IPS-20b (cell line): ENCODE results near the gene MMP20.

Experiments used
- H3K27ac ChIP-seq: one replicate; pipeline ENCODE4 v1.5.1; 2013; ENCODE audit warnings: low read length
- H3K27me3 ChIP-seq: 2 replicates; pipeline ENCODE4 v1.6.1; 2013; ENCODE audit warnings: mild to moderate bottlenecking, low read length, inconsistent platforms; ENCODE audit not compliant: insufficient read depth
- H3K36me3 ChIP-seq: 2 replicates; pipeline ENCODE4 v1.6.1; 2013; ENCODE audit warnings: low read depth, mild to moderate bottlenecking, inconsistent platforms, low read length, moderate library complexity; ENCODE audit not compliant: insufficient read depth
- H3K4me1 ChIP-seq: 2 replicates; pipeline ENCODE4 v1.6.1; 2013; ENCODE audit warnings: mild to moderate bottlenecking, control low read depth, inconsistent platforms, low read length, moderate library complexity; ENCODE audit not compliant: insufficient read depth
- H3K4me3 ChIP-seq: 2 replicates; pipeline ENCODE4 v1.5.1; 2013; ENCODE audit warnings: mild to moderate bottlenecking, low read length, inconsistent platforms
- H3K9ac ChIP-seq: 2 replicates; pipeline ENCODE4 v1.6.1; 2013; ENCODE audit warnings: low read depth, mild to moderate bottlenecking, inconsistent platforms, low read length, moderate library complexity
- H3K9me3 ChIP-seq: 2 replicates; pipeline ENCODE4 v1.6.1; 2013; ENCODE audit warnings: mild to moderate bottlenecking, low read depth, low read length, inconsistent platforms; ENCODE audit not compliant: insufficient read depth

The MMP20 gene

DNA sequence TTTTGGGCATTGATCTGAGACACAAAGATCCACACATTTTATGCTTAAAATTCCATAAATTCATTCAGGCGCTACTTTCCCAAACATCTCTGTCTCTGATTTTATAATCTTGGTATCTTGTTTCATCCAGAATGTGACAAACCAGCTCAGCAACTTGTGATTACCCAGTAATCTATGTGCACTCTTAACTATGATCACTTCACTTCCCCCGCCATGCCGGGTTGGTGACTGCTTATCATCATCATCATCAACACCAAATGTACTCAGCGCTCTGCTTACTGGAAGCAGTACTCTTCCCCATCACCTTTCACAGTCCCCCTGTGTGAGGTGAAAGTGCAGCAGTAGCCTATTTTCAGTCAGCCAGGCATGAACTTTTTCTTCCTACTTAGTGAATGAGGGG is 79.4 kb downstream of the MMP20 start:
- H3K4me3 ChIP-seq: no peak overlapping the region
- H3K9me3 ChIP-seq: no peaks in the 10 kb centered on the region
- H3K4me1 ChIP-seq: no peaks in the 10 kb centered on the region
- no peak overlapping the region for H3K9ac ChIP-seq
- no peaks in the 10 kb centered on the region for H3K36me3 ChIP-seq
- H3K27ac ChIP-seq: no peak overlapping the region
- no peaks in the 10 kb centered on the region for H3K27me3 ChIP-seq

GRCh38 chr11:102544594-102544993 is 80.5 kb downstream of the MMP20 start:
- H3K27ac ChIP-seq: no peak overlapping the region
- no peak overlapping the region for H3K4me3 ChIP-seq
- H3K9me3 ChIP-seq: no peaks in the 10 kb centered on the region
- no peaks in the 10 kb centered on the region for H3K4me1 ChIP-seq
- no peaks in the 10 kb centered on the region for H3K27me3 ChIP-seq
- no peak overlapping the region for H3K9ac ChIP-seq
- H3K36me3 ChIP-seq: no peaks in the 10 kb centered on the region

GRCh38 chr11:102539567-102539966 is 85.6 kb downstream of the MMP20 start:
- H3K9me3 ChIP-seq: no peaks in the 10 kb centered on the region

DNA sequence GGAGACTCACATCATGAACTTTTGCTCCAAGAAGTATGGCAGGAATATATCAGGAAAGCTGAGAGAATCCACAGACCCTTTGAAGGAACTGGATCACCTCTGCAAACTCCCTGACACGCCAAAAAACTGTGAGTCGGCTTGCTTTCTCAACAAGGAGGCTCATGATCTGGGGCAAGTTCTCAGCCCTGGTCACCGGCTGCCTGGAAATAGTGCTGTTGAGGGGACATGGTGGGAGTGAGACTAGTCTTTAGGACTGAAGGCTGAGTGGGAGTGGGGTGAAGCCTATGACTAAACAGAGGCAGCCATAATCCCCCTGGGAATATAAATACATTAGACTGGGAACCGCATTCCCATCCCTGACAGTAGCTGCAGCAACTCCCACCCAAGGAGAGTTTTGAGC is 86.2 kb downstream of the MMP20 start:
- H3K4me3 ChIP-seq: no peak overlapping the region
- no peaks in the 10 kb centered on the region for H3K4me1 ChIP-seq
- H3K27ac ChIP-seq: no peak overlapping the region
- H3K27me3 ChIP-seq: no peaks in the 10 kb centered on the region
- H3K36me3 ChIP-seq: no peaks in the 10 kb centered on the region
- no peaks in the 10 kb centered on the region for H3K9me3 ChIP-seq
- no peak overlapping the region for H3K9ac ChIP-seq

More at GRCh38 chr11:102539567-102539966, 85.6 kb downstream of the MMP20 start:
- no peaks in the 10 kb centered on the region for H3K36me3 ChIP-seq
- H3K9ac ChIP-seq: no peak overlapping the region
- no peak overlapping the region for H3K4me3 ChIP-seq
- no peaks in the 10 kb centered on the region for H3K27me3 ChIP-seq
- no peaks in the 10 kb centered on the region for H3K4me1 ChIP-seq
- H3K27ac ChIP-seq: no peak overlapping the region

DNA sequence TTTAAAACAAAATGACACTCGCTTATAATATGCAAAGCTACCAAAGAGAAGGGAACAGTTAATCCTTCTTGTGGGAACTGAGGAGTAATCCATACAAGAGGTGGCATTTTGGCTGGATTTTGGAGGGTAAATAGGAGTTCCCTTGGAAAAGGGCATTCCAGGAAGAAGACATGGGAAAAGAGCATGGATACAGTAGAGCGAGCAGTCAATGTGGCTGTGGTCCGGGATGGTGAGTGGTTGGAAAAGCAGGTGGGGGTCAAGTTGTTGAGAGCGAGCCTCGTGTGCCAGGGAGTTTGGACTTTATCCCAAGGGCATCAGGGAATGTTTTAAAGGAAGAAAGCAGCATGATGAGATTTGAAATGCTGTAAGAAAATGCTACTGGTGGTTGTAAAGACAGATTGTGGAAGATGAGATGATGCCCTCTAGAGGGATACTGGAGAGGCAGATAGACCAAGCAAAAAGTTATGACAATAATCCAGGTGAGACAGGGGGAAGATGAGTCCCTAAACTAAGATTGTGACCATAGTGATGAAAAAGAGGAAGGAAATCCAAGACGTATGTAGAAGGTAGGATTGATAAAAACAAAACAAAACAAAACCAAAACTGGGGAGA is 90.8 kb downstream of the MMP20 start:
- Histone ChIP-seq H3K27me3 (no peaks in the 10 kb centered on the region), H3K9me3 (no peaks in the 10 kb centered on the region), H3K4me1 (no peaks in the 10 kb centered on the region), H3K9ac (no peak overlapping the region), H3K4me3 (no peak overlapping the region), H3K36me3 (no peaks in the 10 kb centered on the region), H3K27ac (no peak overlapping the region)

- Histone ChIP-seq H3K4me1 (no peaks in the 10 kb centered on the region), H3K36me3 (no peaks in the 10 kb centered on the region), H3K27me3 (no peaks in the 10 kb centered on the region), H3K9ac (no peak within 1 kb of the TSS), H3K9me3 (no peaks in the 10 kb centered on the region), H3K4me3 (no peak within 1 kb of the TSS), H3K27ac (no peak within 1 kb of the TSS)
These were observed 94.6 kb downstream of the MMP20 start, which contains the start of gene MMP7 for GRCh38 chr11:102530558-102530957. Gene MMP7 (minus strand): TSS chr11:102530747. CDS start chr11:102530700, 47 bp downstream.

DNA sequence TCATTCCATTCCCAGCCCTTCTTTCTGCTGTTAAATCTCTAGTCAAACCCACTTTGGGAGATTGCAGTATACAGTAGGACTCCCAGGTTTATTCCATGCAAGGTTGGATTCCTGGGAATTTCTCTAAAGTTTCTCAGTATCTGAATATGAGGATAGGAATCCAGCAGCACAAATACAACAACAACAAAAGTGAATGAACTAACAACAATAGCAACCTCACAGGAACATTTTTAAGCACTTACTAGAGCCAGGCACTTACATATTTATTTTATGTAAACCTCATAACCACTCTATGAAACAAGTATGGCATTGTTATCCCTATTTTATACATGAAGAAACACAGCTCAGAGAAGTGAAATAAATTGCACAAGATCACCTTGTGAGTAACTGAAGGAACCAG is 96.5 kb downstream of the MMP20 start:
- H3K4me3 ChIP-seq: no peak overlapping the region
- no peak overlapping the region for H3K27ac ChIP-seq

DNA sequence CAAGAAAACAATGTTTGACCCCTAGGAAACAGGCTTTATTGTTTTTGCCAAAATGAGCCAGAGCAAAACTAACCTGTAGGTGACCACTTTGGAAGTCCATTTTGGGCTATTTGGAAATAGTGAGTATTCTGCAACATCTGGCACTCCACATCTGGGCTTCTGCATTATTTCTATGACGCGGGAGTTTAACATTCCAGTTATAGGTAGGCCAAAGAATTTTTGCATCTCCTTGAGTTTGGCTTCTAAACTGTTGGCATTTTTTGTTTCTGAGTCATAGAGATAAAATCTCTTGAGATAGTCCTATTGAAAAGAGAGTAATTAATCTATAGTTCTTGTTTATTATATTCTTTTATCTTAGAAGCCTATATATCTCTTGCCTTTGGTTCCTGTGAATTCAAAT is 97.4 kb downstream of the MMP20 start:
- Histone ChIP-seq H3K9ac (no peak overlapping the region), H3K27me3 (no peaks in the 10 kb centered on the region), H3K27ac (no peak overlapping the region)

More for the DNA sequence above, 96.5 kb downstream of the MMP20 start:
- H3K4me1 ChIP-seq: no peaks in the 10 kb centered on the region
- H3K27me3 ChIP-seq: no peaks in the 10 kb centered on the region
- H3K9me3 ChIP-seq: no peaks in the 10 kb centered on the region
- no peaks in the 10 kb centered on the region for H3K36me3 ChIP-seq
- H3K9ac ChIP-seq: no peak overlapping the region

DNA sequence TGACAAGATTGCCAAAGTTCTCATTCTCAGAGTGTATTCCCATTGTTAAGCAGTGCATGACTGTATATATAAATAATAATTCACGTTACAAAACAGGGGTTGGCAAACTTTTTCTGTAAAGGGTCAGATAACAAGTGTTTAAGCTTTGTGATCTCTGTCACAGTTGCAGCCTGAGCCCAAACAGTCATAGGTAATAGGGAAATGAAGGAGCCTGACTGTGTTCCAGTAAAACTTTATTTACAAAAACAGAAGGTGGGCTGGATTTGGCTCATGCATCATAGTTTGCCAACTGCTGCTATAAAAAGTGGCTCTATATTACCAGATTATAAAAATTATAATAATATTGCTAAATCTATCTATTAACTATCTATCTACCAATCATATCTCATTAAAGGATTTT is 98.1 kb downstream of the MMP20 start:
- Histone ChIP-seq H3K36me3 (no peaks in the 10 kb centered on the region), H3K9me3 (no peaks in the 10 kb centered on the region), H3K4me3 (no peak overlapping the region), H3K4me1 (no peaks in the 10 kb centered on the region), H3K27me3 (no peaks in the 10 kb centered on the region), H3K9ac (no peak overlapping the region), H3K27ac (no peak overlapping the region)

More for the DNA sequence above, 97.4 kb downstream of the MMP20 start:
- H3K4me3 ChIP-seq: no peak overlapping the region
- no peaks in the 10 kb centered on the region for H3K36me3 ChIP-seq
- no peaks in the 10 kb centered on the region for H3K4me1 ChIP-seq
- H3K9me3 ChIP-seq: no peaks in the 10 kb centered on the region
